H54 (cell line): ENCODE results near the gene ALPK3.

Source experiments
- DNase-seq: peaks from one replicate; pipeline ENCODE4 v3.0.0; 2011; ENCODE audit warnings: low spot score, mixed read lengths; ENCODE audit not compliant: insufficient read length
- FAIRE-seq: peaks from 3 replicates; lab custom pipeline; 2011; peaks lifted over from hg19 to GRCh38; lab: Jason Lieb, UNC
- POLR2A ChIP-seq: IDR thresholded peaks from 2 replicates; pipeline ENCODE4 v1.6.1; 2011; ENCODE audit warnings: low read depth, mild to moderate bottlenecking, low read length

ALPK3 gene

DNA sequence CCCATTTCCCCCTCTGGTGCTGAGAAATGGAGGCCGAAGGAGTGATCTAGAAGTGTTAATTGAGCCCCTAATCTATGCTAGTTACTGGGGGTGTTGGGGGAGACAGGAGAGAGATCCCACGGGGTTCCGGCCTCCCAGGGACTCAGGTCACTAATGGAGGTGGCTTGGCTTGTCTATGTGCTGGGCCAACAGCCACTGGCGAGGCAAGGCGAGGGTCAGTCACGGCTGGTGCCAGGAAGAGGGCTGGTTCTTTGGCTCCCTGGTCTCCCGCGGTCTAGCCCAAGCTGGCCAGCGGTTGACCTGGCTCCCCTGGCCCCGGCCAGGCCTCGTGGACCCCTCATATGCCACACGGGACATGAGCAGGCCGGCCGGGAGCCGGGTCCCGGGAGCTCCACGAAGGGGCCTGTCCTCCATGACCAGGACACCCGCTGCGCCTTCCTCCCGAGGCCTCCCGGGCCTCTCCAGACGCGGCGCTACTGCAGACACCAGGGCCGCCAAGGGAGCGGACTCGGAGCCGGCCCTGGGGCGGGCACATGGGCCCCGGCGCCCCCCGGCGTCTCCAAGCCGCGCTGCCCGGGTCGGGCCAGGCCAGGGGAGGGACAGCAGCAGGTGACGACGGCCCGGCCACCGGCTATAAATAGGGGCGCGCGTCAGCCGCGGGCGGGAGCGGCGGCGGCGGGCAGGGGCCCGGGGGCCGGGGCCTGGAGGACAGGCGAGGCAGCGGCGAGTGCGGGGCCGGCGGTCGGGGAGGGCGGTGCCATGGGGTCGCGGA lies at the start of gene ALPK3:
Gene ALPK3, plus strand, starts transcription at position 663 of the 772 bp plus-strand sequence. Its CDS starts 97 bp downstream, at position 760.
- TF ChIP-seq POLR2A = no peak
- FAIRE-seq (no peak), DNase-seq (no peak)

GRCh38 chr15:84772031-84772430 lies 45.1 kb upstream of the ALPK3 start:
- no peak for TF ChIP-seq POLR2A
- DNase-seq (no peak), FAIRE-seq (no peak)

DNA sequence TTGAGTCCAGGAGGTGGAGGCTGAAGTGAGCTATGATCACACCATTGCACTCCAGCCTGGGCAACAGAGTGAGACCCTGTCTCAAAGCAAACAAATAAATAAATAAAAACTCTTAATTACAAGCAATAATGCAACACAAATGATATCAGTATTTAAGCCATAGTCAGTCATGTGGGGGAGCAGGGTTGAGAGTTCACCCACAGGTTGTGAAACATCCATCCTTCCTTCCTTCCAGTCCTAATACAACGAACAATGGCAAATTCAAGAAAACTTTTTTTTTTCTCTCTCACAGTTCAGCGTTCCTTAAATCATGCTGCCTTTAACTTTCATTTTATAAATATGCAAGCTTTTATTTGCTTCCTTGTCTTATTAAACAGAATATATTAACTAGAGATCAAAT lies 44.7 kb upstream of the ALPK3 start:
- no peak for FAIRE-seq
- TF ChIP-seq POLR2A = no peak
- DNase-seq = no peak

GRCh38 chr15:84773716-84774115 lies 43.4 kb upstream of the ALPK3 start:
- FAIRE-seq = no peak
- no peak for TF ChIP-seq POLR2A
- no peak for DNase-seq

GRCh38 chr15:84775867-84776449 lies 41.2 kb upstream of the ALPK3 start:
- no peak for FAIRE-seq
- DNase-seq = no peak
- no peak for TF ChIP-seq POLR2A

DNA sequence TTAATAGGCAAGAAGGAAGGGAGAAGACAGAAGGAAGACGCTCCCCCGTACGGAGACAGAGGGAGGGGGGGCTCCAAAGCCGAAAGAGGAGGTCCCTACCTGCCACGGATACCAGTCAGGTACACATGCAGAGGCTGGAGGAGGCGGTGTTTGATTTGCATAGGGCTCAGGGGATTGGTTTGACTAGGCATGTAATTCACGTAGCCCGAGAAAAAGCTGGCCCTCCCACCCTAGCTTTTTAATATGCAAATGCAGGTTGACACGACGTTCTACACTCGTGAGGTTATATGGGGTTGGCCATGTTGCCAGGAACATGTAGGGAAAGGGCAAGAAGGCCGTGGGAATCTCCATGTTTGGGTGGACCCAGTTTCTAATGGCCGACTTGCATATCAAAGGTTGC lies 39.0 kb upstream of the ALPK3 start:
- no peak for FAIRE-seq
- DNase-seq = no peak
- no peak for TF ChIP-seq POLR2A

- TF ChIP-seq POLR2A = no peak
- no peak for DNase-seq
- FAIRE-seq = no peak
Observed at GRCh38 chr15:84780492-84780891, 36.7 kb upstream of the ALPK3 start.

DNA sequence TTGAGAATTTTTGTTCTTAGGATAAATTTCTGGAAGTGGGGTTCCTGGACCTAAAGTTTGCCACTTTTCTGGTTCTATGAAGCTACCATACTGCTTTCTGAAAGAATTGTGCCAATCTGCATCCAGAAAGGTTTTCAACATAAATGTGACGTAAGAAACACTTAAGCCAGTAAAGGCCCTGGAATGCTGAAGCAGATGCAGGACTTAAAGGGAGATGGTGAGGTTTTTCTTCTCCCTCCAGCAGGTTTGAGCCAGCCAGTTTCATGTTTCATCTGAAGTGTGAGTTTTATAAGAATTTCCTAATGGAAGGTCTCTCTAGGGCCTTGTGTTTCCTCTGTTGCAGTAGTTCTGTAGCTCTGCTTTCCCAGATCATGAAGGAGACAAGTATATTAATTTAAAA lies 35.7 kb upstream of the ALPK3 start:
- FAIRE-seq (no peak), DNase-seq (no peak)
- no peak for TF ChIP-seq POLR2A

DNA sequence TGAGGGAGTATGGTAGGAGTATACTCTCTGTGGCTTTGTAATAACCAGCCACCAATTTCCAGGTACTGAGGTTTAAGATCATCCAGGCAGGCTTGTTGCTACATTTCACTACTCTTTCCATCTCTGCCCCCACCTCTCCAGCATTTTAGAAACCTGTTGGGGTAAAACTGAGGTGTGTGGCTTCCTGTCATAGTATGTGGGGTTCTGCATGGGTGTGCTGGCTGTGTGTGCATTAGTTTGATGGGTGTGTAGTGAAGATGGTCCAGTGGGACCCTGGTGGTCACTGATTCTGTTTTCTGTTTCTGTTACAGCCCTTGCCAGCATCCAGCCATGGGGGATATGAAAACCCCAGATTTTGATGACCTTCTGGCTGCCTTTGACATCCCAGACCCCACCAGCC lies 34.8 kb upstream of the ALPK3 start:
- TF ChIP-seq POLR2A = no peak
- DNase-seq (no peak), FAIRE-seq (no peak)

GRCh38 chr15:84783493-84784251 lies 33.5 kb upstream of the ALPK3 start:
- no peak for TF ChIP-seq POLR2A
- FAIRE-seq (no peak), DNase-seq (no peak)

DNA sequence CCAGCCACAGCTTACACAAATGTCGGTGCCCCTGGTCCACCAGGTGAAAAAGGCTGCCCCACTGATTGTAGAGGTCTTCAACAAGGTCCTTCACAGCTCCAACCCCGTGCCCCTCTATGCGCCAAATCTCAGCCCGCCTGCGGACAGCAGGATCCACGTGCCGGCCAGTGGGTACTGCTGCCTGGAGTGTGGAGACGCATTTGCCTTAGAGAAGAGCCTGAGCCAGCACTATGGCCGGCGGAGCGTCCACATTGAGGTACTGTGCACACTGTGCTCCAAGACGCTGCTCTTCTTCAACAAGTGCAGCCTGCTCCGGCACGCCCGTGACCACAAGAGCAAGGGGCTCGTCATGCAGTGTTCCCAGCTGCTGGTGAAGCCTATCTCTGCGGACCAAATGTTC lies 32.9 kb upstream of the ALPK3 start:
- FAIRE-seq (no peak), DNase-seq (no peak)
- no peak for TF ChIP-seq POLR2A

- TF ChIP-seq POLR2A = no peak
- no peak for FAIRE-seq
- no peak for DNase-seq
Observed at GRCh38 chr15:84785053-84785452, 32.1 kb upstream of the ALPK3 start.

DNA sequence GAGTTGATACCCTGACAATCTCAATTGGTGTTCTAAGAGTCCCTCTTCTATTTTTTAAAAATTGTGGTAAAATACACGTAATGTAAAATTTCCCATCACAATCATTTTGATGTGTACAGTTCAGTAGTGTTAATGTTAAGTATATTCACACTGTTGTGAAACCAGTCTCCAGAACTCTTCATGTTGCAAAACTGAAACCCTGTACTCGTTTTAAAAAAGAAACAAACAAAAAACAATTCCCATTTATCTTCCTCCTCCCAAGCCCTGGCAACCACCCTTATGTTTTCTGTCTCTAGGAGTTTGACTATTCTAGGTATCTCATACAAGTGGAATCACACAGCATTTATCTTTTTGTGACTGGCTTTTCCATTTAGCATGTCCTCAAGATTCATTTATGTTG lies 28.7 kb upstream of the ALPK3 start:
- FAIRE-seq = no peak
- no peak for TF ChIP-seq POLR2A
- no peak for DNase-seq

DNA sequence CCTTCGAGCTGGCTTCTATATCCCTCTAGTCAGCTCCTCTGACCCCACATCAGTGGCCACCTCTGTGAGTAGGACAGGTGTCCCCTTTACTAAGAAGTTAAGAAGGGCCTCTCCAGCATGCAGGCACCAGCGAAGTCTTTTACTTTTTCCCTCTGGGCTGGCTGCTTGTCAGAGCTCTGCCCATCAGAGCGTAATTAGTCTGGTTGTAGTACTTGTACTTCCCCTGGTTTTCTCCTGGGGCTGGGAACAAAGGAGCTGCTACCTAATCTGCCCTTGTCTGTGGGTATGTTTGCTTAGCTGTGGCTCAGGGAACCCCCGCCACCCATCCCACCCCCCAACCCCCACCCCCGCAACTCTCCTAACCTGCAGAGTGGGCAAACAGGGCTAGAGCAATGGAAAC lies 27.4 kb upstream of the ALPK3 start:
- DNase-seq (no peak), FAIRE-seq (no peak)
- no peak for TF ChIP-seq POLR2A
